Measurements from ENCODE around the gene GALNT17. TPM values are rescaled to one million over a fixed set of nuclear protein-coding genes. Genes with fewer than 3 reads are reported as not detected.
"Not testable (repeated sequence)": the region's sequence is repeated elsewhere in the genome, so short reads cannot be mapped to it uniquely, and the experiment has no call there.

The GALNT17 gene
- total RNA-seq, 1 donor from 2014 or later: 20.2 TPM

DNA sequence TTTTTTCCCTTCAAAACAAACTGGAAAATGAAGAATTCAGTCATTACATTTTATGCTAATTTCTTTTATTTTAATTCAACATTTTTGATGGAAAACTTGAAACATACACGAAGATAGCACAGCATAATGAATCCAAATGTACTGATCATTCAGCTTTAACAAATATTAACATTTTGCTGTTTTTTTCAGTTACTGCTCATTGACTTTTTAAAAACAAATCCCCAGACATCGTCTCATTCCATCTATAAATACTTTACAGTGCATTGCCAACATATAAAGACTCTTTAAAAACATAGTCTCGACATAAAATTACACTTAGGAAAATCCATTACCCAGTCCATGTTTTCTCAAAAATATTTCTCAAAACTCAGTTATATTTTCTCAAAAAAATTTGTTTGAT, 452.3 kb downstream of the GALNT17 start:
- no peak overlapping the region for H3K4me3 Mint-ChIP-seq
- peaks cover 4% of the 10 kb centered on the region for H3K36me3 Mint-ChIP-seq
- H3K4me1 Mint-ChIP-seq (ENCODE audit: unreplicated experiment): no peaks in the 10 kb centered on the region
- TF ChIP-seq, protein P1, sequence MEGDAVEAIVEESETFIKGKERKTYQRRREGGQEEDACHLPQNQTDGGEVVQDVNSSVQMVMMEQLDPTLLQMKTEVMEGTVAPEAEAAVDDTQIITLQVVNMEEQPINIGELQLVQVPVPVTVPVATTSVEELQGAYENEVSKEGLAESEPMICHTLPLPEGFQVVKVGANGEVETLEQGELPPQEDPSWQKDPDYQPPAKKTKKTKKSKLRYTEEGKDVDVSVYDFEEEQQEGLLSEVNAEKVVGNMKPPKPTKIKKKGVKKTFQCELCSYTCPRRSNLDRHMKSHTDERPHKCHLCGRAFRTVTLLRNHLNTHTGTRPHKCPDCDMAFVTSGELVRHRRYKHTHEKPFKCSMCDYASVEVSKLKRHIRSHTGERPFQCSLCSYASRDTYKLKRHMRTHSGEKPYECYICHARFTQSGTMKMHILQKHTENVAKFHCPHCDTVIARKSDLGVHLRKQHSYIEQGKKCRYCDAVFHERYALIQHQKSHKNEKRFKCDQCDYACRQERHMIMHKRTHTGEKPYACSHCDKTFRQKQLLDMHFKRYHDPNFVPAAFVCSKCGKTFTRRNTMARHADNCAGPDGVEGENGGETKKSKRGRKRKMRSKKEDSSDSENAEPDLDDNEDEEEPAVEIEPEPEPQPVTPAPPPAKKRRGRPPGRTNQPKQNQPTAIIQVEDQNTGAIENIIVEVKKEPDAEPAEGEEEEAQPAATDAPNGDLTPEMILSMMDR (conservative IDR thresholded peaks at IDR 0.05): no peak
- no peaks in the 10 kb centered on the region for H3K27me3 Mint-ChIP-seq
- peaks cover 5% of the 10 kb centered on the region for H3K9me3 Mint-ChIP-seq
- DNase-seq (ENCODE audit: extremely low spot score, unreplicated experiment): no peak
- no peak overlapping the region for H3K27ac Mint-ChIP-seq

- DNase-seq (ENCODE audit: extremely low spot score, unreplicated experiment): no peak
- H3K9me3 Mint-ChIP-seq: peaks cover 5% of the 10 kb centered on the region
- H3K36me3 Mint-ChIP-seq: peaks cover 7% of the 10 kb centered on the region
- peaks cover 3% of the 10 kb centered on the region for H3K4me1 Mint-ChIP-seq (ENCODE audit: unreplicated experiment)
- no peaks in the 10 kb centered on the region for H3K27me3 Mint-ChIP-seq
- TF ChIP-seq, protein P1 (conservative IDR thresholded peaks at IDR 0.05): no peak
- H3K27ac Mint-ChIP-seq: no peak overlapping the region
- H3K4me3 Mint-ChIP-seq: no peak overlapping the region
These were observed 459.9 kb downstream of the GALNT17 start for GRCh38 chr7:71591876-71592275.

DNA sequence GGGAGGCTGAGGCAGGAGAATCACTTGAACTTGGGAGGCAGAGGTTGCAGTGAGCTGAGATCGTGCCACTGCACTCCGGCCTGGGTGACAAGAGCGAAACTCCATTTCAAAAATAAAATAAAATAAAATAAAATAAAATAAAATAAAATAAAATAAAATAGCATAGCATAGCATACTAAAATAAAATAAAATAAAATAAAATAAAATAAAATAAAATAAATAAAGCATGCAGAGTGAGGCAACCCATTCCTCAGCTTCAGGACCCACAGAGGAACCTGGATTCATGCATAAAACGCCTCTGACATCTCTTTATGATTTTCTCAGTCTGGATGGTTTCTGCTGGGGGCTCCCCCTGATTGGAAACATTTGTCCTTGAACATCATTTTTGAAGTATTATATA, 460.4 kb downstream of the GALNT17 start:
- H3K36me3 Mint-ChIP-seq; H3K4me3 Mint-ChIP-seq; H3K27ac Mint-ChIP-seq; H3K9me3 Mint-ChIP-seq; H3K4me1 Mint-ChIP-seq (ENCODE audit: unreplicated experiment); H3K27me3 Mint-ChIP-seq; DNase-seq (ENCODE audit: extremely low spot score, unreplicated experiment): not testable (repeated sequence)

DNA sequence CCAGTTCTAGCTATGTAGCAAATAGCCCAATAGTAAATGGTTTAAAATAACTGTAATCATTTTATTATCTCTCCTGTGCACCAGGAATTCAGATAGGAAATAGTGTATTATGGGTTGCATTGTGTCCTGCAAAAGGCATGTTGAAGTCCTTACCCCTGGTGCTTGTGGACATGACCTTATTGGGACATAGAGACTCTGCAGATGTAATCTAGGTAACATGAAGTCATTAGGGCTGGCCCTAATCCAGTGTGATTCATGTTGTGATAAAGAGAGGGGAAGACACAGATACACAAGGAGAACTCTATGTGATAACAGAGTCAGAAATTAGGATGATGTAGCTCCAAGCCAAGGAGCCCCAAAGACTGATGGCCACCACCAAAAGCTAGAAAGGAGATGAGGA, 462.8 kb downstream of the GALNT17 start:
- no peak for DNase-seq (ENCODE audit: extremely low spot score, unreplicated experiment)
- TF ChIP-seq, protein P1 (conservative IDR thresholded peaks at IDR 0.05): no peak
- Mint-ChIP-seq H3K4me3 (no peak overlapping the region), H3K27me3 (no peaks in the 10 kb centered on the region), H3K27ac (no peak overlapping the region), H3K4me1 (ENCODE audit: unreplicated experiment) (peaks cover 3% of the 10 kb centered on the region), H3K9me3 (no peaks in the 10 kb centered on the region), H3K36me3 (peaks cover 3% of the 10 kb centered on the region)

DNA sequence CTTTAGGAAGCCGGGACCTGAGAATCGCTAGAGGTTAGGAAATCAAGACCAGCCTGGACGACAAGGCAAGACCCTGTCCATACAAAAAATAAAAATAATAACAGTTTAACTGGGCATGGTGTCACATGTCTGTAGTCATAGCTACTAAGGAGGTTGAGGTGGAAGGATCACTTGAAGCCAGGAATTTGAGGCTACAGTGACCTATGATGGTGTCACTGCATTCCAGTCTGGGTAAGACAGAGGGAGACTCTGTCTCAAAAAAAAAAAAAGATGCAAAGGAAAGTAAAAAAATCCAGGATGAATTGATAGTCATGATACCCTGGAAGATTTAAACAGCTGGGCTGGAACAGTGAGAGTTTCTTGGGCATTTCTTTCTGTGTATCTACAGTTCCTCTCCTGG, 463.2 kb downstream of the GALNT17 start:
- H3K9me3 Mint-ChIP-seq: no peaks in the 10 kb centered on the region
- H3K4me3 Mint-ChIP-seq: no peak overlapping the region
- TF ChIP-seq, protein P1 (conservative IDR thresholded peaks at IDR 0.05): no peak
- peaks cover 3% of the 10 kb centered on the region for H3K36me3 Mint-ChIP-seq
- H3K27me3 Mint-ChIP-seq: no peaks in the 10 kb centered on the region
- peaks cover 3% of the 10 kb centered on the region for H3K4me1 Mint-ChIP-seq (ENCODE audit: unreplicated experiment)
- H3K27ac Mint-ChIP-seq: no peak overlapping the region
- DNase-seq (ENCODE audit: extremely low spot score, unreplicated experiment): no peak

GRCh38 chr7:71598553-71598952, 466.6 kb downstream of the GALNT17 start:
- Mint-ChIP-seq H3K4me3 (no peak overlapping the region), H3K27ac (no peak overlapping the region), H3K9me3 (no peaks in the 10 kb centered on the region), H3K36me3 (peaks cover 3% of the 10 kb centered on the region), H3K27me3 (no peaks in the 10 kb centered on the region), H3K4me1 (ENCODE audit: unreplicated experiment) (peaks cover 18% of the 10 kb centered on the region)
- TF ChIP-seq, protein P1 (conservative IDR thresholded peaks at IDR 0.05): no peak
- DNase-seq (ENCODE audit: extremely low spot score, unreplicated experiment): no peak
